Measurements from ENCODE around the gene S1PR1.
"Not testable (repeated sequence)": the region's sequence is repeated elsewhere in the genome, so short reads cannot be mapped to it uniquely, and the experiment has no call there.

S1PR1 gene

DNA sequence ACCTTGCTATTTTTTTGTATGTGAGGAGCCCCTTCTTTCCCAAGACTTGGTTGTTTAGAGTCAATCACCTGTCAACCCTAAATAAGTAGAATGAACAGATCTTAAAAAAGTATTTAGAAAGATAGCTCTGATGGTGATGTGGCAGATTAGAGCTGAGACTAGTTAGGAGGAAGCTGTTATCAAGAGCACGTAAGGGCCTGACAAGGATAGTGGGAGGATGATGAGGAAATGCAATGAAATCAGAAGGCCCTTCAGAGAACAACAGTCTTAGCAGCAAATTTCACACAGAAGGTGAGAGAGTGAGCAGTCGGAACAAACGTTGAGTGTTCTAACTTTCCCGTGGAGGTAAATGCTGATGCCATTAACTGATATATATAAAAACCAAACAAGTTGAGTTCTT, 15.9 kb upstream of the S1PR1 start:
- DNase-seq: no peak

DNA sequence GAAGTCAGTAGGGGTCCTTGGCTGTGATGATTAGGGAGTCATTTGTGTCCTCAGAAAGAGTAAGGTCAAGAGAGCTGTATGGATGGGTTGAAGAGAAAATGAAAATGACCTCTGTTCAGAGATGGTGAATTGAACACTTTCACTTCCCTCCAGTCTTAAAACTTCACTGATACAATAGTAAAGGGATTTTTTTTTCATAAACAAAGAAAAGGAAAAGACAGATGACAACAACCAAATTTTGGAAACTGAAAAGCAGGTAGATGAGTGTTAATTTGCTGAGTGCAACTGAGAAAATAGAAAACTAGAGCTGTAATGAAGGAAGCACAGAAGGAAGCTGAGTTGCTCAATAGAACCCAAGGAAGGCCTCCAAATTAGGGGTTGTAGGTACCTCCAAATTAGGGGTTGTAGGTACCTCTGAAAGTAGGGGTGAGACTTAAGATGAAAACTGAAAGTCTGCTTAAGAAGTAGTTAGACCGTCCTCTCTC, 14.8 kb upstream of the S1PR1 start:
- no peak for DNase-seq

DNA sequence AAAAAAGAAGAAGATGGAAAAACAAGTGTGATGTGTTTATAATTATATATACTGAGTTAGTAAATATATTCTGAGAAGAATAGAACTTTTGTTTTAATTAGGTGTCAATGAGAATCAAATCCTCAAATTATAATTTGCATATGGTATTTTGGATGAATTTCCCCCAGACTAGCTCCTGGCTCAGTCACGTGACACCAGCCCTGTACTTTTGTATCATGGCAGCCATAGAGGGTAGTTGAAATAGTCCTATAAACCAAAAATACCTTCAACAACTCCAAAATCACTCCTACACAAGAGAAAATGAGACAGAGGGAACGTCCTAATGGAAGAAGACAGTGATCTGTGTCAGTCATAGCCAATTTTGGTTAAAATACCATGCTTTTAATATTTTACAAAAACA, 9.0 kb upstream of the S1PR1 start:
- DNase-seq: no peak

DNA sequence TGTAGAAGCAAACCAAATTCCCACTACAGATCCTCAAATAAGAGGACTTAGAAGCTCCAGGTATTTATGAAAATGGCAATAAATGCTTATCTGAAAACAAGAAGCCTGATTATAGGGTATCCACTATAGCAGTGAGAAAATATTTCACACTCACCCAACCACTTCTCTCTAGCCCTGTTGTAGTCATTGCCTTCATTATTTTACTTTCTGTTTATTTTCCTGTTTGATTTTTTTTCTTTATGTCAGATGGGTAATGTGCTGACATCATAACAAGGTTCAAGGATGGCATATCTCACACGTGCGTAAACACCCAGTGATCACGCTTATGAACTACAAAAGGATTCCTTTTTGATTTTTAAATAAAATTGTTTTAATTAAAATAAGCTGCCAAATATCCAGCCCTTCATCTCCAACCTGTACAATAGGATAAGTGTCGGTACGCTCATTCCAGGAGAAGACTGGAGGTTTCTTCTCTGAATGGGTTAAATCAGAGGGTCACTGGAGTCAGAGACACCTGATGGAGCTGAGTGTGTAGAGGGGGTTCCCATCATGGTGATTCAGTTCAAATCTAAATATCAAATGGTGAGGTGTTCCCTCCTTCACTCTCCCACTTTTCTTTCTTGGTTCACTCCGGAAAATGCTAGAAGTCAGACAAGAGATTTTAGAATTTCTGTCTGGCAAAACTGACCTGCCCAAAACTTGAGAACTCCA, 8.2 kb upstream of the S1PR1 start:
- DNase-seq: no peak

DNA sequence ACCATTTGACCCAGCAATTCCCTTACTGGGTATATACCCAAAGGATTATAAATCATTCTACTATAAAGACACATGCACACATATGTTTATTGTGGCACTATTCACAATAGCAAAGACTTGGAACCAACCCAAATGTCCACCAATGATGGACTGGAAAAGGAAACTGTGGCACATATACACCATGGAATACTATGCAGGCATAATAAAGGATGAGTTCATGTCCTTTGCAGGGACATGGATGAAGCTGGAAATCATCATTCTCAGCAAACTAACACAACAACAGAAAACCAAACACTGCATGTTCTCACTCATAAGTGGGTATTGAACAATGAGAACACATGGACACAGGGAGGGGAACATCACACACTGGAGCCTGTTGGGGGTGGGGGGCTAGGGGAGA, 4.6 kb upstream of the S1PR1 start:
- not testable (repeated sequence) for DNase-seq

DNA sequence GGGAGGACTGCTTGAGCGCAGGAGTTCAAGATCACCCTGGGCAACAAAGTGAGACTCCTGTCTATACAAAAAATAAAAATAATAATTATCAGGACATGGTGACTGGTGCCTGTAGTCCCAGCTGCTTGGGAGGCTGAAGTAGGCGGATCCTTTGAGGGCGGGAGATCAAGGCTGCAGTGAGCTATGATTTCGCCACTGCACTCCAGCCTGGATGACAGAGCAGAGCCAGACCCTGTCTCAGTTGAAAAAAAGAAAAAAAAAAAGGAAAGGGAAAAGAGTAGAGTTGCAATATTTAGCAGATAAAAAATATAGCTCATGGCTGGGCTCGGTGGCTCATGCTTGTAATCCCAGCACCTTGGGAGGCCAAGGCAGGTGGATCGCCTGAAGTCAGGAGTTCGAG, 3.3 kb upstream of the S1PR1 start:
- DNase-seq: no peak

DNA sequence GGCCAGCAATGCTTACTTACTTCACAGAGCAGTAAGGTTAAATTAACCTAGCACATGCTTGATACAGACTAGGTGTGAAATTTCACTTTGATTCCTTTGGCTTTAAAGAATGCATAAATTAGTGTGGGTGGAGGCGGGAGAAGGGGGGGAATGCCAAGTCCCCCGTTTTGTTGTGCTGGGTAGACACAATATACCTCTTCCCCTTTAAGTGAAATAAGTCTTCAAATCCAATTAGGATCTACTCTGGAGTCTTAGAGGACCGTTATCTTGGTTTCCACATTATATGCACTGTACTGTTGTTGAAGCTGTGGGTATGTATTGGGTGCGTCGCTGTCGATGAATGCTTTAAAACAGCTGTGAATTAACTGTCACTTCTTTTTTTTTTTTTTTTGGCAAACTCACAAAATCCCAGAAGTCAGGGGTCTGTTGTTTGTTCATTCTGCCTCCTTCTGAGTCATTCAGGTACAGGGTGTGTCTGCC, 1.6 kb upstream of the S1PR1 start:
- DNase-seq: no peak

DNA sequence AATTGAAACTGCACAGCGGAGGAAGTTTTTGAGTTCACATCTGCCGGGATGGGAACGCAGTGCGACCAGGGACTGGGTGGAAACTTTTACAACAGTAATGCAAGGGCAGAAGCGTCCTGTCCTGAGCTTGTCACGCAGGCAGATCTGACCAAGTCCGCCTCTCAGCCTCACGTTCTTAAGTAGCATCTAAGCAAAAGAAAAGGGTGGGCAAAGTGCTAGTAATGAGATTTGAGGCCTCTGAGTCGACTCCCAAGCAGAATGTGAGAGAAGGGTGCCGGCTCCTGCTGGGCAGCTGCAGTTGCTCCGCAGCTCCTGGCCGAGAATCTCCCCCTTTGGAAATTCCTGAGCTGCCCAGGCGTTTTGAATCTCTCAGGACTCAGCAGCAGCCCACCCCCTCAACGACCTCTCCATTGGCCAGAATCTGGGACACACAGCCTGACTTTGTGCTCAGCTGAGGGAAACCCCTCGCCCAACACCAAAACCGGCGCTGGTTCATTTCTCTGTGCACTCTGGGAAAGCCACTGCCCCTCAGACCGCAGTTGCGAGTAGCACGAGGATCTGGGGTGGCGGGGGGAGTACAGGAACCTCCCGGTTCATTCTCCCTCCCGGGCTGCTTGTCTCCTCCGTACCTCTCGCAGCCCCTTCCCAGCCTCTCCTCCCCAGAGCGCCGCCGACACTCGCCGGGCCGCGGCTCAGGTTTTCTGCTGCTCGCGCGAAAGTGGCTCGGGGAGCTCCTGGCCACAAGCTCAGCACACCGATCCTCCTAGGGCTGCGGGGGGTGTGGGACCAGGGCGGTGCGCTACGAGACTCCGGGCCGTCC, 913 bp upstream of the S1PR1 start:
- DNase-seq: no peak

DNA sequence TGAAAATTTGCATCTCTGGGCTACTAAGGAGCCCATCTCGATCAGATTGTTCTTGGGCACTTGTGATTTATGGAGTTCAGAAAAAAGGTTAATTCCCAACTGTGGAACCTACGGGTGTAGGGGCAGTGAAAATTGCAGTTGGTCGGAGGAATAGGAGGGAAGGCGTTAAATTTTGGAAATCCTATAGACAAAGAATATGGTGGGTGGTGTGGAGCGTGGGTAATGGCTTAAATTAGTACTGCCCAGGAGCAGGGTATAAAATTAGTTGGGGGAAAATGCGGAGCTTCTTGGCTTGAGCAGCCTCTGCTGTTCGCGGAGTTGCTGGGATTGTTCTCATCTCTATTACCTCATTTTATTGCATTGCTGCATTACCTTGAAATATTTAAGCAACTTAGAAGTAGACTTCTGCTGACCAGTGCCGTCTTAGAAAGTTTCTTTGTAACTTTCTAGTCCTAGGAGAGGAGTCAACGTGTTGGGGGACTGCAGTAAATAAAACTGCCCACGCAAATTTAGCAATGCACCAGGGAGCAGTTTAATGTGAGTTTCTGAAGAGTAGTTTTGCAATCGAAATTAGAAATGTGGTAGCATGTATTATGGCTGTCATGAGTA, 514 bp downstream of the S1PR1 start:
- DNase-seq: no peak

DNA sequence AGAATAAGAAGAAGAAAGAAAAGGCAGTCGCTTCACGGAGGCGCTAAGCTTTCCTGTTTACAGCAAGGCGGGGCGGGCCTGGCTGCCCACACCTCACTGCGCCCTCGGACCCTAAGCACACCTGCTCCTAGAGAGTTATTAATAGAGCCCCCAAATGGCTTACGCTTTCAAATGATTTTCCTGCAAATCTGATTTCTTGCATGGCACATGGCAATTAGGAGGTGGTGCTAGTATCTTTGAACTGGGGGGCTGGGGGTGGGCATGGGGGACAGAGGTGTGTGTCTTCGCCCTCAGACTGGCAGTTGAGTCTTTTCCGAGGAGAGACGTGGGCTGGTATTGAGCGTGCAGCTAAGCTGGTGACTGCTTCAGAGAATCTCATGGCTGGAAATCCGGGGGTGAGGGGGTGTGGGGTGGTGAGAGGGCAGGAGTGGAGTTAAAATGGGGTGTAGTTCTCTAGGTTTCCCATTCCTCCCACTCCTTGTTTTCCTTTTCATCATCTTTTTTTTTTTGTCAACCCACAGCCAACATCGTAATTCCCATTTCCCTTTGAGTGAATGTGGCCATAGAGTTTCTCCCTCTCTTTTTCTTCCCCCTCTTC, 1.3 kb downstream of the S1PR1 start:
- DNase-seq: no peak

DNA sequence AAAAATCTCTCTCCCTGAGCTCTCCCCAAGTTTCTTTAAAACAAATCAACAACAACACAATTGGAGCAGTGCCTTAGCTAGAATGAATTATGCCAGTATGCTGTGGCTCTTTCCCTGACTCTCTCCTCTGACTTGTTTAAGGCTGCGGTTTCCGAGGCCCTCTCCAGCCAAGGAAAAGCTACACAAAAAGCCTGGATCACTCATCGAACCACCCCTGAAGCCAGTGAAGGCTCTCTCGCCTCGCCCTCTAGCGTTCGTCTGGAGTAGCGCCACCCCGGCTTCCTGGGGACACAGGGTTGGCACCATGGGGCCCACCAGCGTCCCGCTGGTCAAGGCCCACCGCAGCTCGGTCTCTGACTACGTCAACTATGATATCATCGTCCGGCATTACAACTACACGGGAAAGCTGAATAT, 1.9 kb downstream of the S1PR1 start:
- peak; percentile 82 for DNase-seq

DNA sequence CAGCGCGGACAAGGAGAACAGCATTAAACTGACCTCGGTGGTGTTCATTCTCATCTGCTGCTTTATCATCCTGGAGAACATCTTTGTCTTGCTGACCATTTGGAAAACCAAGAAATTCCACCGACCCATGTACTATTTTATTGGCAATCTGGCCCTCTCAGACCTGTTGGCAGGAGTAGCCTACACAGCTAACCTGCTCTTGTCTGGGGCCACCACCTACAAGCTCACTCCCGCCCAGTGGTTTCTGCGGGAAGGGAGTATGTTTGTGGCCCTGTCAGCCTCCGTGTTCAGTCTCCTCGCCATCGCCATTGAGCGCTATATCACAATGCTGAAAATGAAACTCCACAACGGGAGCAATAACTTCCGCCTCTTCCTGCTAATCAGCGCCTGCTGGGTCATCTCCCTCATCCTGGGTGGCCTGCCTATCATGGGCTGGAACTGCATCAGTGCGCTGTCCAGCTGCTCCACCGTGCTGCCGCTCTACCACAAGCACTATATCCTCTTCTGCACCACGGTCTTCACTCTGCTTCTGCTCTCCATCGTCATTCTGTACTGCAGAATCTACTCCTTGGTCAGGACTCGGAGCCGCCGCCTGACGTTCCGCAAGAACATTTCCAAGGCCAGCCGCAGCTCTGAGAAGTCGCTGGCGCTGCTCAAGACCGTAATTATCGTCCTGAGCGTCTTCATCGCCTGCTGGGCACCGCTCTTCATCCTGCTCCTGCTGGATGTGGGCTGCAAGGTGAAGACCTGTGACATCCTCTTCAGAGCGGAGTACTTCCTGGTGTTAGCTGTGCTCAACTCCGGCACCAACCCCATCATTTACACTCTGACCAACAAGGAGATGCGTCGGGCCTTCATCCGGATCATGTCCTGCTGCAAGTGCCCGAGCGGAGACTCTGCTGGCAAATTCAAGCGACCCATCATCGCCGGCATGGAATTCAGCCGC, 2.5 kb downstream of the S1PR1 start:
- no peak for DNase-seq

DNA sequence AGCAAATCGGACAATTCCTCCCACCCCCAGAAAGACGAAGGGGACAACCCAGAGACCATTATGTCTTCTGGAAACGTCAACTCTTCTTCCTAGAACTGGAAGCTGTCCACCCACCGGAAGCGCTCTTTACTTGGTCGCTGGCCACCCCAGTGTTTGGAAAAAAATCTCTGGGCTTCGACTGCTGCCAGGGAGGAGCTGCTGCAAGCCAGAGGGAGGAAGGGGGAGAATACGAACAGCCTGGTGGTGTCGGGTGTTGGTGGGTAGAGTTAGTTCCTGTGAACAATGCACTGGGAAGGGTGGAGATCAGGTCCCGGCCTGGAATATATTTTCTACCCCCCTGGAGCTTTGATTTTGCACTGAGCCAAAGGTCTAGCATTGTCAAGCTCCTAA, 3.2 kb downstream of the S1PR1 start:
- no peak for DNase-seq

DNA sequence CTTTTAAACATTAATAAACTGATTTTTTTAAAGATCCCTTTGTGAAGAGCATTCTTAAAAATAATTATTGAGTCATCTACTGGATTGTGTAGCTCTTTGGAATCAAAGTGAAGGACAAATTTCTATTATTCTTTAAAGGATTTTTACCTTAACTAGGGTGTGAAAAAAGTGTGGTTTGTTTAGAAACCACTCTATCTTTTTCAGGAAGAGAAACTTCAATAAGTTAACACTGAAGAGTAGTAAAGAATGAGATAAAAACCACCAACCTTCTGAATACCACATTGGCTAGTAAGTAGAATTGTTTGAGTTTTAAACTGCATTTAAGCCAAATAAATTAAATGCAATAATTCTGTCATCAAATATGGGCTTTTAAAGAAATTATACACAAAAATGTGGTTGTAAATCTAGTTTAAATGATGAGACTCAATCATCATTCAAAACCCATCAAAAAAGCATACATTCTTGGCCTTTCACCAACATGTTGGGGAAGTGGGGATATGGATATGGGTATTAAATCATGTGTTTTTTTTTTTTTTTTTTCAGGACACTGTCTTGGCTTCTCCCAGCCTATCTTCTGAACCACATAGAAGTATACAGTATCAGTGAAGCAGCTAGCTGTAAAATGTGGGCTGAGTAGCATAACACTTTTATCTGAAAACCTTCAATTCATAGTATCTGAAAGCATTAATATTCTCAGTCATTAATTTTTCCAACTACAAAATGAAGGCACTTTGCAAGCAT, 4.8 kb downstream of the S1PR1 start:
- DNase-seq: no peak

DNA sequence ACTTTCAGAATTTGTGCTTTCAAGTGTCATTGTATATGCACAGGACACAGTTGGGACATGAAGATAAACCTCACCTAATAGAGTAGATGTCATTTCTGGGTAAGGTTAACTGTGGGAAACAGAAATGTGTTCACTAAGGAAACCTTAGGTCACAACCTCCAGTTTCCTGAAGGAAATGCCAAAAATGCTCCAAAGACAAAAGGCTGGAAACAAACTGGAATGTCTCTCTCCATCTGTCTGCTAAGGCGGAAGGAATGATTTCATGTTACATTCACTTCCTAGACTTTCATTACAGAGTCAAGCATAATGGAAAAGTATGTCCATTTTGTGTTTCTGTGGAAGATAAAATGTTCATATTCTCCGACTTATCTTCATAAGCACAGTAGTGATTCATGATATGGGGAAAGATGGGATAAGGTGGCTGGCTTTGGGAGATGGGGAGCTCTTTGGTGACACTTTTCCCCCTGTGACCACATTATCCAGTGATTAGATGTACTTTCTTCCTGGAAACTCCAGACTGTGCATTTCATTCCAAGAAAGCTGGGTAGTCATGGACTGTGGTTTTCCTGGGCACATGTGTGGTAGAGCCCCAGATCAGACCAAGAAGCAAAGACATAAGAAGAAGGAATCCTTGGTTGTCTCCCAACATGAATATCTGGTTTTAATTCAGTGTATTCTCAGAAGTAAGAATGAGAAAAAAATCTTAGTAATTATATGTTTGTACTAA, 5.7 kb downstream of the S1PR1 start:
- DNase-seq: no peak

DNA sequence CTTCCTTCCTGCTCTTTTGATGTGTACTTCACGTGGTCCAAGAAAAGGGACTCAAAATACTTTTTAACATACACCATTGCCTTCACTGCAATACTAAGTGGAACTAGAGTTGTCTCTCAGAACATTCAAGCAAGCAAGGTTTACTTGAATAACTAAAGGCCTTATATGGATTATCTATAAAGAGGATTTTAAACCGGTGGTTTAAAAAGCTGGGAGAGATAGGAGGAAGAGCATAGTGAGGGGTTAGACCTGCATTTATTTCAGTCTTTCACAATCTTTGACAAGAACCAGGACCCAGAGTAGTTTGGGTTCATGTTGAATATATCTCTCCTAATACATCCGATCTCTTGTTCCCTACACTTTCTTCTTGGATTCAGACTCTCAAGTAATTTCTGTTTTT, 6.9 kb downstream of the S1PR1 start:
- no peak for DNase-seq

DNA sequence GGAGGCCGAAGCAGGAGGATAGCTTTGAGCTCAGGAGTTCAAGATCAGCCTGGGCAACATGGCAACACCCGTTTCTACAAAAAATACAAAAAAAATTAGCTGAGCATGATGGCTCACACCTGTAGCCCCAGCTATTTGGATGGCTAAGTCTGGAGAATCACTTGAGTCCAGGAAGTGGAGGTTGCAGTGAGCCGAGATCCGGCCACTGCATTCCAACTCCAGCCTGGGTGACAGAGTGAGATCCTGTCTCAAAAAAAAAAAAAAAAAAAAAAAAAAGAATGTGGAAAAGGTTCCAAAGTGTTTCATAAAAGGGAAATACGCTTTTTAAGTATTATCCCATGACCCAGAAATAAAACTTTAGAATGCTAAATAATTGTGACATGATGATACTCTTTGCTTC, 8.0 kb downstream of the S1PR1 start:
- DNase-seq: no peak

DNA sequence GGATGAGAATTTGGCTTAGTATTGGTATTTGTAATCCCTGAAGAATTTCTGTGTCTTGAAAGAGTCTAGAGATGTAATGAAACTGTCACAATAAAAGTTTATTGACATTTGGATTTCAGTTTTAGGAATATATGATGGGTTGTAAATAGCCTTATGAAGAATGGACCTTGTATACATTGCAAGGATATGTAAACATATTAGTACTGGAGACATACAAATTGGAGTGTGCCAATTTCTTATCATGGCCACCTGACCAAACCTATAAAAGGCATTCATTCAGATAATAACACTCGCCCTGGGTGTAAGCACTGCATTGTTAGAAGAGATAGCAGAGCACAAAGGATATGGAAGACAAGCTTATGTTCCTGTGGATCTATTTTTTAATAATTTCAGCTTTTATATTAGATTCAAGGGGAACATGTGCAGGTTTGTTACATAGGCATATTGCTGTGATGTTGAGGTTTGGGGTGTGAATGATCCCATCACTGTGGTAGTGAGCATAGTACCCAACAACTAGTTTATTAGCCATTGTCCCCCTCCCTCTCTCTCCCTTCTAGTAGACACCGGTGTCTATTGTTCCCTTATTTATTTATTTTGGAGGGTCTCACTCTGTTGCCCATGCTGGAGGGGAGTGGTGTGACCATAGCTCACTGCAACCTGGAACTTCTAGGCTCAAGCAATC, 8.6 kb downstream of the S1PR1 start:
- DNase-seq: no peak

DNA sequence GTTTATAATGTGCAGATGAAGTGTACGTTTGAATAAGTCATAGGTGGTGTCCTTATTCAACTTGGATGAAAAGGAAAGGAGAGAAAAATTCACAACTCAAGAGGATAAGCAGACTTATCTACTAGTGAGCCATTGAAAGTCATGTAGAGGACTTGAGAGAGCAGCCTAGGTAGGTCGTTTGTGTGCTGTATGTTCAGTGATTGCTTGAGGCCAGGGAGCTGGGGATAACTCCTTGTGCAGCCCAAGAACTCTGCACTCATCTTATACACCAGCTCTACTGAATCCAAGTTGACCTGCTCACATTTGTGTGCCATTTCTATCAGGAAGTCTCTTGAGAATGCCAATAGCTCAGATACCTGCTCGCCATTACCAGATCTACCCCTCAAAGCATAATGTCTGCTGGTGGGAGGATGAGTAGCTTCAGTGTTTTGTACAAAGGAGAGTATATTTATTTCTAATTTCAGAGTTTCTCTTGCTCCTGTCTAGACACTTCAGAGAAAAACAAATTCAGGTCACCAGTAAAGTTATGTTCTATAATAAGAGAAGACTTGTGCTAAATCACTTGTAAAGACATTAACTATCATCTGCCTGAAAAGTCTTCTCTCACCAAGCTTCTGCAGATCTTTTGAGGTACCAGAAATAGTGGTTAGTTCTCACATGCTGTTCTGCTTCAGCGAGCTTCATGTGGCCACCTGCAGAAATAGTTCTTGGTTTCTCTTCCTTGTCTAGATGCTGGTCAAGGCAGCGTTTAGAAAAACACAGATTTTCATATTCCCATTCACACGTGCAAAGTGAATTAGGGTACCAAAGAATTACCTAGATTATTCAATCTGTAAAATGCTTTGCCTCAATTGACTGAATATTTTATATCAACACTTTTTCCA, 10.8 kb downstream of the S1PR1 start:
- no peak for DNase-seq
